Jurkat, Clone E6-1 (cell line): Measurements from ENCODE around the gene KIF11.
A peak's percentile ranks its signal among the peaks of the same experiment; 100 is the strongest.
"Not testable (repeated sequence)": the region's sequence is repeated elsewhere in the genome, so short reads cannot be mapped to it uniquely, and the experiment has no call there.

ENCODE experiments used
- DNase-seq: peaks from one replicate; pipeline ENCODE4 v3.0.0-alpha.2; 2011; ENCODE audit warnings: low read depth, low spot score
- H3K4me3 ChIP-seq: 2 replicates; pipeline ENCODE4 v1.5.1; 2011; ENCODE audit warnings: mild to moderate bottlenecking, low read length, control low read depth, moderate library complexity

Gene KIF11

GRCh38 chr10:92582347-92582746, 10.6 kb upstream of the KIF11 start:
- not testable (repeated sequence) for DNase-seq, H3K4me3 ChIP-seq

GRCh38 chr10:92590623-92591549, 2.0 kb upstream of the KIF11 start:
- peak; percentile 72 for DNase-seq
- peak overlapping the region; percentile 84 for H3K4me3 ChIP-seq

GRCh38 chr10:92591550-92592022, 1.3 kb upstream of the KIF11 start:
- peak; percentile 91 for DNase-seq
- H3K4me3 ChIP-seq: peak overlapping the region; percentile 84

- H3K4me3 ChIP-seq: peak overlapping the region; percentile 84
- peak; percentile 28 for DNase-seq
These were observed 974 bp downstream of the KIF11 start for GRCh38 chr10:92593619-92594588.

- no peak overlapping the region for H3K4me3 ChIP-seq
- DNase-seq: no peak
These were observed 2.6 kb downstream of the KIF11 start for GRCh38 chr10:92595505-92595904.

- DNase-seq: no peak
These were observed 5.4 kb downstream of the KIF11 start for GRCh38 chr10:92598321-92598720.

GRCh38 chr10:92604841-92605240, 11.9 kb downstream of the KIF11 start:
- peak; percentile 36 for DNase-seq
- no peak overlapping the region for H3K4me3 ChIP-seq

More at GRCh38 chr10:92598321-92598720, 5.4 kb downstream of the KIF11 start:
- no peak overlapping the region for H3K4me3 ChIP-seq

- no peak for DNase-seq
- no peak overlapping the region for H3K4me3 ChIP-seq
These were observed 22.6 kb downstream of the KIF11 start for GRCh38 chr10:92615515-92615914.

- H3K4me3 ChIP-seq: no peak overlapping the region
- no peak for DNase-seq
These were observed 26.4 kb downstream of the KIF11 start for GRCh38 chr10:92619368-92619767.

GRCh38 chr10:92627845-92628480, 35.0 kb downstream of the KIF11 start:
- DNase-seq: no peak
- H3K4me3 ChIP-seq: no peak overlapping the region

- no peak overlapping the region for H3K4me3 ChIP-seq
- DNase-seq: no peak
These were observed 37.0 kb downstream of the KIF11 start for GRCh38 chr10:92629945-92630344.

- DNase-seq: no peak
- no peak overlapping the region for H3K4me3 ChIP-seq
These were observed 45.1 kb downstream of the KIF11 start for GRCh38 chr10:92638037-92638436.

- no peak overlapping the region for H3K4me3 ChIP-seq
- no peak for DNase-seq
These were observed 47.2 kb downstream of the KIF11 start for GRCh38 chr10:92640107-92640506.

GRCh38 chr10:92641492-92641891, 48.6 kb downstream of the KIF11 start:
- DNase-seq: no peak
- no peak overlapping the region for H3K4me3 ChIP-seq

GRCh38 chr10:92644921-92645320, 52.0 kb downstream of the KIF11 start:
- H3K4me3 ChIP-seq: no peak overlapping the region
- DNase-seq: no peak

GRCh38 chr10:92650864-92651263, 57.9 kb downstream of the KIF11 start:
- H3K4me3 ChIP-seq, DNase-seq: not testable (repeated sequence)

- no peak overlapping the region for H3K4me3 ChIP-seq
- no peak for DNase-seq
These were observed 62.5 kb downstream of the KIF11 start for GRCh38 chr10:92655426-92655825.

- no peak for DNase-seq
- H3K4me3 ChIP-seq: no peak overlapping the region
These were observed 63.5 kb downstream of the KIF11 start for GRCh38 chr10:92656266-92656961.

GRCh38 chr10:92657024-92657423, 64.1 kb downstream of the KIF11 start:
- no peak overlapping the region for H3K4me3 ChIP-seq
- no peak for DNase-seq
